ENCODE results near the gene SPDYE3. TPM values are rescaled to one million over a fixed set of nuclear protein-coding genes. Genes with fewer than 3 reads are reported as not detected.

The SPDYE3 gene
- polyA plus RNA-seq, 1 donor = 6.3 TPM

DNA sequence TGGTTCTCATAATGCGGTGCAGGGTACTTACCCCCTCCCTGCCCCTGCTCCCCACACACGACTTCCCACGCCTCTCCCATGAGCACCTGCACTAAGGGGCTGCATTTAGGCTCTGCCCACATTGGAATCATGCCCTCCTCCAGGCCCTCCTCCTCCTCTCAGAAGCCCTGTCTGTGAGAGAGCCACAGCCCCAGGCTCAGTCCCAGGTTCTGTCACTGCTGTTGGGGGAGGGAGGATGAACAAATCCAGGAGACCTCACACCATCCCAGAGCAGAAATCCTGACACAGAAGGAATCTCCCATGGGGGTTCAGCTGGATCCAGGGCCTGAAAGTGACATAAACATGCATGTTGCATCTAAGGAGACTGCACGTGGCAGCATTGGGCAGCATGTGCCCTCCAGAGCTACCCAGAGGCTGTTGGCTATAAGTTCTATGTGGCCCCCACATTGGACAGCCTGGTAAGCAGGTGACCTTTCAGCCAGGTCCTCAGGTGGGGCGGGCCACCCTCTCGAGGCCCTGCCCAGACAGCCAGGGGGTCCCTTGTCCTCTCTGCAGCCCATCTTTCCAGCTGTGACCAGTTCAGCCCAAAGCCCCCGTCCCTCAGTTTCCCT is 64.2 kb downstream of the SPDYE3 start:
- no peak for DNase-seq

Other genes starting within 250 kb of the SPDYE3 start
- 29.8 TPM for gene ZNF3, start 226.0 kb upstream of the SPDYE3 start, polyA plus RNA-seq (ENCODE audit: insufficient read length)
- 92.1 TPM for gene COPS6, start 218.7 kb upstream of the SPDYE3 start, polyA plus RNA-seq (ENCODE audit: insufficient read length)
- 76.6 TPM for gene MCM7, start 206.3 kb upstream of the SPDYE3 start, polyA plus RNA-seq (ENCODE audit: insufficient read length)
- gene AP4M1, start 206.1 kb upstream of the SPDYE3 start, polyA plus RNA-seq (ENCODE audit: insufficient read length) = 23.9 TPM
- 39.0 TPM for gene TAF6, start 188.3 kb upstream of the SPDYE3 start, polyA plus RNA-seq (ENCODE audit: insufficient read length)
- 29.7 TPM for gene CNPY4, start 188.1 kb upstream of the SPDYE3 start, polyA plus RNA-seq (ENCODE audit: insufficient read length)
- 1.5 TPM for gene MBLAC1, start 180.7 kb upstream of the SPDYE3 start, polyA plus RNA-seq (ENCODE audit: insufficient read length)
- gene LAMTOR4, start 158.8 kb upstream of the SPDYE3 start, polyA plus RNA-seq (ENCODE audit: insufficient read length) = 59.5 TPM
- gene TRAPPC14, start 149.0 kb upstream of the SPDYE3 start, polyA plus RNA-seq (ENCODE audit: insufficient read length) = 12.1 TPM
- gene GAL3ST4, start 139.1 kb upstream of the SPDYE3 start, polyA plus RNA-seq (ENCODE audit: insufficient read length) = 12.8 TPM
- gene GPC2, start 130.3 kb upstream of the SPDYE3 start, polyA plus RNA-seq (ENCODE audit: insufficient read length) = 10.1 TPM
- gene STAG3, start 129.8 kb upstream of the SPDYE3 start, polyA plus RNA-seq (ENCODE audit: insufficient read length) = 25.7 TPM
- gene PVRIG, start 87.8 kb upstream of the SPDYE3 start, polyA plus RNA-seq (ENCODE audit: insufficient read length) = 10.1 TPM
- 18.0 TPM for gene PILRB, start 50.4 kb downstream of the SPDYE3 start, polyA plus RNA-seq (ENCODE audit: insufficient read length)
- gene PILRA, start 65.8 kb downstream of the SPDYE3 start, polyA plus RNA-seq (ENCODE audit: insufficient read length) = 5.2 TPM
- gene ZCWPW1, start 121.0 kb downstream of the SPDYE3 start, polyA plus RNA-seq (ENCODE audit: insufficient read length) = 7.1 TPM
- gene MEPCE, start 122.1 kb downstream of the SPDYE3 start, polyA plus RNA-seq (ENCODE audit: insufficient read length) = 35.9 TPM
- 15.6 TPM for gene PPP1R35, start 128.8 kb downstream of the SPDYE3 start, polyA plus RNA-seq (ENCODE audit: insufficient read length)
- 2.1 TPM for gene SPACDR, start 156.6 kb downstream of the SPDYE3 start, polyA plus RNA-seq (ENCODE audit: insufficient read length)
- 61.5 TPM for gene TSC22D4, start 171.5 kb downstream of the SPDYE3 start, polyA plus RNA-seq (ENCODE audit: insufficient read length)
- 2.2 TPM for gene NYAP1, start 176.2 kb downstream of the SPDYE3 start, polyA plus RNA-seq (ENCODE audit: insufficient read length)
- 15.6 TPM for gene AGFG2, start 231.5 kb downstream of the SPDYE3 start, polyA plus RNA-seq (ENCODE audit: insufficient read length)

Measured in hindlimb muscle (tissue), 1 donor.